Measurements from ENCODE around the gene DHRS3. TPM values are rescaled to one million over a fixed set of nuclear protein-coding genes. Genes with fewer than 3 reads are reported as not detected.
A peak's percentile ranks its signal among the peaks of the same experiment; 100 is the strongest.

DHRS3 gene
- total RNA-seq, 1 donor: 161 TPM

DNA sequence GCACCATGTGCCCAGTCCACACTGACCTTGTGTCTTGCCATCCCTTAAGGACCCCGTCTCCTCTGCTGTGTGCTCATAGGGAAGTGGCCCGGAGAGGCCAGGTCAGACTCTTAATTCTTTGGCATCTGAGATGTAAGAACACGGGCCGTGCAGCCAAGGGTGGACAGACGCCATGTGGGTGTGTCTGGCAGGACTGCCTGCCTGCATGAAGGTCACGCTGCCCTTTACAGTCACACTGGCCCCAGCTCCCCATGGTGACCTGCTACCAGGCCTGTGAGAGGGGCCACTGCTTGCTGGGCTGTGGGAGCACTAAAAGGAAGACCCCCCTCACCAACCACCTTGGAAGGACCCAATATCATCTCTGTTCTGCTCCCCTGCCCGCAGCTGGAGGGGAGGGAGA, 17.7 kb downstream of the DHRS3 start:
- peaks cover 50% of the 10 kb centered on the region for H3K79me2 ChIP-seq (ENCODE audit: insufficient read depth, low read length)
- peaks cover 4% of the 10 kb centered on the region for H3K36me3 ChIP-seq (ENCODE audit: insufficient read depth, low read length)
- no peak overlapping the region for H3K4me3 ChIP-seq (ENCODE audit: insufficient read depth, low read length)
- H4K20me1 ChIP-seq (ENCODE audit: insufficient read depth, low read length): no peaks in the 10 kb centered on the region
- no peaks in the 10 kb centered on the region for H3K27me3 ChIP-seq (ENCODE audit: insufficient read depth, low read length)
- H2AFZ ChIP-seq (ENCODE audit: low read length): no peak overlapping the region
- H3K4me2 ChIP-seq (ENCODE audit: insufficient read depth, low read length): no peak overlapping the region
- TF ChIP-seq, protein P1, sequence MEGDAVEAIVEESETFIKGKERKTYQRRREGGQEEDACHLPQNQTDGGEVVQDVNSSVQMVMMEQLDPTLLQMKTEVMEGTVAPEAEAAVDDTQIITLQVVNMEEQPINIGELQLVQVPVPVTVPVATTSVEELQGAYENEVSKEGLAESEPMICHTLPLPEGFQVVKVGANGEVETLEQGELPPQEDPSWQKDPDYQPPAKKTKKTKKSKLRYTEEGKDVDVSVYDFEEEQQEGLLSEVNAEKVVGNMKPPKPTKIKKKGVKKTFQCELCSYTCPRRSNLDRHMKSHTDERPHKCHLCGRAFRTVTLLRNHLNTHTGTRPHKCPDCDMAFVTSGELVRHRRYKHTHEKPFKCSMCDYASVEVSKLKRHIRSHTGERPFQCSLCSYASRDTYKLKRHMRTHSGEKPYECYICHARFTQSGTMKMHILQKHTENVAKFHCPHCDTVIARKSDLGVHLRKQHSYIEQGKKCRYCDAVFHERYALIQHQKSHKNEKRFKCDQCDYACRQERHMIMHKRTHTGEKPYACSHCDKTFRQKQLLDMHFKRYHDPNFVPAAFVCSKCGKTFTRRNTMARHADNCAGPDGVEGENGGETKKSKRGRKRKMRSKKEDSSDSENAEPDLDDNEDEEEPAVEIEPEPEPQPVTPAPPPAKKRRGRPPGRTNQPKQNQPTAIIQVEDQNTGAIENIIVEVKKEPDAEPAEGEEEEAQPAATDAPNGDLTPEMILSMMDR (IDR thresholded peaks at IDR 0.05; ENCODE audit: extremely low read depth, low read depth, low read length): no peak
- no peak for DNase-seq (ENCODE audit: insufficient read length, low spot score, missing footprints)
- no peaks in the 10 kb centered on the region for H3K9me3 ChIP-seq (ENCODE audit: low read depth, low read length)
- no peak overlapping the region for H3K27ac ChIP-seq (ENCODE audit: low read depth, low read length)
- H3K4me1 ChIP-seq (ENCODE audit: insufficient read depth, low read length): peaks cover 60% of the 10 kb centered on the region

DNA sequence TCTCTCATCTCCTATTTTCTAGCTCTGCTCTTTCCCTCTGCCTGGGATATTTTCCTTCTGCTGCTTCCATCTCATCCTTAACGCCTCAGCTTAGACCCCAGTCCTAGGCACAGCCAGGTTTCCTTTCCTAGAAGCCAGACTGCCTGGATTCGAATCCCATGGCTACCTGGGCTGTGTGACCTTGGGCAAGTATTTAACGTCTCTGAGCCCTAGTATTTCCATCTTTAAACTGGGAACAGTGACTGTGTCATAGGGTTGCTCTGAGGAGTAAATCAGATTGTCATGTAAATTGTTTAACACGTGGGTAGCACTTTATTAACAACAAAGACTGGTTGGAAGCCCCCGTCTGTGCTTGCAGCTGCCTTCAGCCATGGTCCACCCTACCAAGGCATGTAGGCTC, 18.4 kb downstream of the DHRS3 start:
- peaks cover 4% of the 10 kb centered on the region for H3K36me3 ChIP-seq (ENCODE audit: insufficient read depth, low read length)
- H3K27me3 ChIP-seq (ENCODE audit: insufficient read depth, low read length): no peaks in the 10 kb centered on the region
- DNase-seq (ENCODE audit: insufficient read length, low spot score, missing footprints): no peak
- TF ChIP-seq, protein P1 (IDR thresholded peaks at IDR 0.05; ENCODE audit: extremely low read depth, low read depth, low read length): no peak
- no peak overlapping the region for H3K4me3 ChIP-seq (ENCODE audit: insufficient read depth, low read length)
- peaks cover 60% of the 10 kb centered on the region for H3K4me1 ChIP-seq (ENCODE audit: insufficient read depth, low read length)
- H2AFZ ChIP-seq (ENCODE audit: low read length): no peak overlapping the region
- no peaks in the 10 kb centered on the region for H3K9me3 ChIP-seq (ENCODE audit: low read depth, low read length)
- H4K20me1 ChIP-seq (ENCODE audit: insufficient read depth, low read length): no peaks in the 10 kb centered on the region
- no peak overlapping the region for H3K27ac ChIP-seq (ENCODE audit: low read depth, low read length)
- peaks cover 48% of the 10 kb centered on the region for H3K79me2 ChIP-seq (ENCODE audit: insufficient read depth, low read length)
- no peak overlapping the region for H3K4me2 ChIP-seq (ENCODE audit: insufficient read depth, low read length)

DNA sequence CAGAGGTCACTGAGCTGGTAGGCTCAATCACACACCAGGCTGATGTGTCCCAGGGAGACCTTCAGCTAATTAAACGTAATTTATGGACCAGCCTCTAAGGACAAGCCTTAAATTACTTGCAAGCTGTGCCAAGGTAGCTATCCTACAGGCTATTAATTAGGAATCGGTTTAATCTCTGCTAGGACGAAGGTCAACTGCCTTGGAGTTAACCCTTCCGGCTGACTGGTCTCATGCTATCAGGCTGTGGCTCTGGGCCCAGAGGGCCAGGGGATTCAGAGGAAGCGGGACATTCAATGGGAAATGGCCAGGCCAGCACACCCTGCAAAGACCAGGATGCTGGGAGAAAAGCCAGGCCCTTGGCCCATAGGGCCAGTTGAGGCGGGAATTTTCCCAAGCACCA, 19.0 kb downstream of the DHRS3 start:
- no peak overlapping the region for H3K4me3 ChIP-seq (ENCODE audit: insufficient read depth, low read length)
- H3K27ac ChIP-seq (ENCODE audit: low read depth, low read length): no peak overlapping the region
- TF ChIP-seq, protein P1 (IDR thresholded peaks at IDR 0.05; ENCODE audit: extremely low read depth, low read depth, low read length): no peak
- H3K36me3 ChIP-seq (ENCODE audit: insufficient read depth, low read length): peaks cover 7% of the 10 kb centered on the region
- no peak overlapping the region for H3K4me2 ChIP-seq (ENCODE audit: insufficient read depth, low read length)
- H3K79me2 ChIP-seq (ENCODE audit: insufficient read depth, low read length): peaks cover 55% of the 10 kb centered on the region
- H4K20me1 ChIP-seq (ENCODE audit: insufficient read depth, low read length): no peaks in the 10 kb centered on the region
- H2AFZ ChIP-seq (ENCODE audit: low read length): no peak overlapping the region
- H3K27me3 ChIP-seq (ENCODE audit: insufficient read depth, low read length): no peaks in the 10 kb centered on the region
- no peaks in the 10 kb centered on the region for H3K9me3 ChIP-seq (ENCODE audit: low read depth, low read length)
- DNase-seq (ENCODE audit: insufficient read length, low spot score, missing footprints): no peak
- peaks cover 60% of the 10 kb centered on the region for H3K4me1 ChIP-seq (ENCODE audit: insufficient read depth, low read length)

DNA sequence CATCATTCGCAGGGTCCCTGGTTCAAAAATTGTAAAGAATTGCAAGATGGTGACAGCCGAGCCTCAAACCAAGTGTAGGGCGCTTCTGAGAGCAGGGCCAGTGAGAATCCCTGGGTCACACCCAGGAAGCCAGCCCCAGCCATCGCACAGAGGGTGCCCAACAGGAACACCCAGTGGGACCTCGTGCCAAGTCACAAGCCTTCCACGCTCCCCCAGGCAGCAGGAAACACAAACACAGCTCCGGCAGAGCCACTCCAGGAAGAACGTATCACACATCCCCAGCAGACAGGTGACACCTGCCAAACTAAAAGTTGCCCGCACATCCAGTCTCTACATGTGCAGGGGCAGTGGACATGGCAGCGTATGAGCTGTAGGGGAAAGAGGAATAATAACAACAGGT, 20.2 kb downstream of the DHRS3 start:
- TF ChIP-seq, protein P1 (IDR thresholded peaks at IDR 0.05; ENCODE audit: extremely low read depth, low read depth, low read length): no peak
- Histone ChIP-seq H3K4me1 (ENCODE audit: insufficient read depth, low read length) (peaks cover 57% of the 10 kb centered on the region), H3K27ac (ENCODE audit: low read depth, low read length) (peak overlapping the region; percentile 99), H4K20me1 (ENCODE audit: insufficient read depth, low read length) (no peaks in the 10 kb centered on the region), H3K4me3 (ENCODE audit: insufficient read depth, low read length) (no peak overlapping the region), H3K27me3 (ENCODE audit: insufficient read depth, low read length) (no peaks in the 10 kb centered on the region), H3K36me3 (ENCODE audit: insufficient read depth, low read length) (peaks cover 7% of the 10 kb centered on the region), H3K79me2 (ENCODE audit: insufficient read depth, low read length) (peaks cover 47% of the 10 kb centered on the region), H3K9me3 (ENCODE audit: low read depth, low read length) (no peaks in the 10 kb centered on the region), H3K4me2 (ENCODE audit: insufficient read depth, low read length) (no peak overlapping the region), H2AFZ (ENCODE audit: low read length) (no peak overlapping the region)
- no peak for DNase-seq (ENCODE audit: insufficient read length, low spot score, missing footprints)

Data from osteoblast (primary cell).